ENCODE results near the gene GUCY2F.

DNA sequence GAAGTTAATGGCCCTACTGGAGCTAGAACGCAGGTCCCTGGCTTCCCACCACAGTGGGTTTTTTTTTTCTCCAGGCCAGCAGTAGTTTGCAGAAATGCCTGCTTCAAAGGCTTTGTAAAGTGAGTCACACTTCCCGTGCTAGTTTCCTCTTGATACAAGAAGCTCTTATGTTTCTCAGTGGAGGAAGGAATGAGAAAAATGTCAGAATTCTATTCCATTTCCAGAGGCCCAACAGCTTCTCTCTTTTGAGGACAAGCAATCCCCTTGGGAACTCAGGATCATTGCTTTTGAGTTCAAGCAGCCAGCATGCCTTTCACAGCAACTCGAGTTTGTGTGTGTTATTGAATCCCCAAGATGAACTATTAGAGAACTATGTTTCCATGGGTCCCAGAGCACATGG is 134.3 kb downstream of the GUCY2F start:
- no peak for TF ChIP-seq POLR2A (IDR thresholded peaks at IDR 0.05)
- TF ChIP-seq, protein P1, sequence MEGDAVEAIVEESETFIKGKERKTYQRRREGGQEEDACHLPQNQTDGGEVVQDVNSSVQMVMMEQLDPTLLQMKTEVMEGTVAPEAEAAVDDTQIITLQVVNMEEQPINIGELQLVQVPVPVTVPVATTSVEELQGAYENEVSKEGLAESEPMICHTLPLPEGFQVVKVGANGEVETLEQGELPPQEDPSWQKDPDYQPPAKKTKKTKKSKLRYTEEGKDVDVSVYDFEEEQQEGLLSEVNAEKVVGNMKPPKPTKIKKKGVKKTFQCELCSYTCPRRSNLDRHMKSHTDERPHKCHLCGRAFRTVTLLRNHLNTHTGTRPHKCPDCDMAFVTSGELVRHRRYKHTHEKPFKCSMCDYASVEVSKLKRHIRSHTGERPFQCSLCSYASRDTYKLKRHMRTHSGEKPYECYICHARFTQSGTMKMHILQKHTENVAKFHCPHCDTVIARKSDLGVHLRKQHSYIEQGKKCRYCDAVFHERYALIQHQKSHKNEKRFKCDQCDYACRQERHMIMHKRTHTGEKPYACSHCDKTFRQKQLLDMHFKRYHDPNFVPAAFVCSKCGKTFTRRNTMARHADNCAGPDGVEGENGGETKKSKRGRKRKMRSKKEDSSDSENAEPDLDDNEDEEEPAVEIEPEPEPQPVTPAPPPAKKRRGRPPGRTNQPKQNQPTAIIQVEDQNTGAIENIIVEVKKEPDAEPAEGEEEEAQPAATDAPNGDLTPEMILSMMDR (IDR thresholded peaks at IDR 0.05) = no peak

Measured in gastroesophageal sphincter (tissue), 3 donors.